IMR-90 (cell line): ENCODE data around the gene PDCL3. TPM values are rescaled to one million over a fixed set of nuclear protein-coding genes. Genes with fewer than 3 reads are reported as not detected.

Experiments
- ATAC-seq: fragments of 200-7000 bp; cut with Tn5 transposase; 2 replicates; pipeline ENCODE4 v1.9.1; 2020; ENCODE audit warnings: low read depth, mild to moderate bottlenecking, moderate library complexity
- BruUV-seq: library from RNA; stranded (reverse); fragments of 400-500 nt; replicated peaks from 2 replicates; lab custom pipeline; 2021; lab: Mats Ljungman, UMichigan
- CTCF ChIA-PET: fragments of 300-600 bp; formaldehyde crosslinking; extraction: SDS; loops from one replicate; lab custom pipeline; 2021; ENCODE audit warnings: antibody characterized with exemption; lab: Yijun Ruan, JAX
- POLR2A ChIA-PET: fragments of 300-600 bp; sonication (Branson Sonifier 250); formaldehyde crosslinking; loops from one replicate; lab custom pipeline; 2022; ENCODE audit warnings: antibody characterized with exemption; ENCODE audit not compliant: unreplicated experiment; lab: Charles Lee
- DNase-seq: peaks from one replicate; pipeline ENCODE4 v3.0.0; 2013
- H2AFZ ChIP-seq: replicated peaks from 2 replicates; pipeline ENCODE3; 2013; ENCODE audit warnings: low read length, mild to moderate bottlenecking; ENCODE audit not compliant: poor library complexity
- H2AK5ac ChIP-seq: 2 replicates; pipeline ENCODE4 v1.6.1; 2013; ENCODE audit warnings: low read depth, low read length, inconsistent platforms
- H2AK9ac ChIP-seq: replicated peaks from 2 replicates; pipeline ENCODE3; 2013; ENCODE audit warnings: mild to moderate bottlenecking, low read depth, low read length, moderate library complexity; ENCODE audit not compliant: poor library complexity
- H2BK120ac ChIP-seq: 2 replicates; pipeline ENCODE4 v1.6.1; 2013; ENCODE audit warnings: low read depth, low read length, inconsistent platforms
- H2BK15ac ChIP-seq: 3 replicates; pipeline ENCODE4 v1.6.1; 2013; ENCODE audit warnings: low read depth, low read length, inconsistent platforms
- H2BK20ac ChIP-seq: 2 replicates; pipeline ENCODE4 v1.6.1; 2013; ENCODE audit warnings: low read depth, mild to moderate bottlenecking, inconsistent platforms, low read length, moderate library complexity
- H2BK5ac ChIP-seq: 2 replicates; pipeline ENCODE4 v1.6.1; 2013; ENCODE audit warnings: mild to moderate bottlenecking, low read depth, low read length, inconsistent platforms; ENCODE audit not compliant: poor library complexity, severe bottlenecking
- H3K14ac ChIP-seq: replicated peaks from 2 replicates; pipeline ENCODE4 v1.6.1; 2013; ENCODE audit warnings: low read depth, low read length, inconsistent platforms
- H3K18ac ChIP-seq: 2 replicates; pipeline ENCODE4 v1.6.1; 2013; ENCODE audit warnings: low read depth, low read length, control low read depth
- H3K23ac ChIP-seq: 2 replicates; pipeline ENCODE4 v1.6.1; 2013; ENCODE audit warnings: low read depth, low read length, inconsistent platforms
- H3K27ac ChIP-seq: 2 replicates; pipeline ENCODE4 v1.5.1; 2013; ENCODE audit warnings: mild to moderate bottlenecking, control low read depth, low read length; ENCODE audit not compliant: insufficient read depth
- H3K27me3 ChIP-seq: 2 replicates; pipeline ENCODE4 v1.6.1; 2013; ENCODE audit warnings: low read length; ENCODE audit not compliant: control insufficient read depth, insufficient read depth
- H3K36me3 ChIP-seq: 2 replicates; pipeline ENCODE4 v1.6.1; 2013; ENCODE audit warnings: low read length, mixed read lengths; ENCODE audit not compliant: control insufficient read depth, insufficient read depth
- H3K4ac ChIP-seq: 2 replicates; pipeline ENCODE4 v1.6.1; 2013; ENCODE audit warnings: low read depth, low read length, inconsistent platforms
- H3K4me1 ChIP-seq: 2 replicates; pipeline ENCODE4 v1.6.1; 2013; ENCODE audit warnings: low read length, mixed read lengths; ENCODE audit not compliant: control insufficient read depth, insufficient read depth
- H3K4me2 ChIP-seq: 2 replicates; pipeline ENCODE4 v1.6.1; 2013; ENCODE audit warnings: low read depth, mild to moderate bottlenecking, control low read depth, low read length, moderate library complexity
- H3K4me3 ChIP-seq: 2 replicates; pipeline ENCODE4 v1.5.1; 2013; ENCODE audit warnings: low read depth, mild to moderate bottlenecking, control low read depth, low read length, moderate library complexity; ENCODE audit not compliant: insufficient read depth
- H3K56ac ChIP-seq: 2 replicates; pipeline ENCODE4 v1.6.1; 2013; ENCODE audit warnings: low read length, inconsistent platforms; ENCODE audit not compliant: insufficient read depth; ENCODE audit errors: extremely low read depth
- H3K79me1 ChIP-seq, 2 experiments: 2 replicates each; pipeline ENCODE4 v1.6.1; 2013; ENCODE audit warnings: low read length in 2 of 2, inconsistent platforms in 1 of 2, low read depth in 1 of 2
- H3K9ac ChIP-seq: 2 replicates; pipeline ENCODE4 v1.6.1; 2013; ENCODE audit warnings: low read depth, low read length, control low read depth
- H3K9me1 ChIP-seq: 2 replicates; pipeline ENCODE4 v1.6.1; 2013; ENCODE audit warnings: low read length, inconsistent platforms; ENCODE audit not compliant: insufficient read depth
- H3K9me3 ChIP-seq: 2 replicates; pipeline ENCODE4 v1.6.1; 2013; ENCODE audit warnings: low read length; ENCODE audit not compliant: control insufficient read depth, insufficient read depth
- H4K20me1 ChIP-seq: 2 replicates; pipeline ENCODE4 v1.6.1; 2013; ENCODE audit warnings: low read length, inconsistent platforms; ENCODE audit not compliant: insufficient read depth
- H4K5ac ChIP-seq: 2 replicates; pipeline ENCODE4 v1.6.1; 2013; ENCODE audit warnings: mild to moderate bottlenecking, low read depth, low read length, control low read depth
- H4K8ac ChIP-seq, 2 experiments: 2 replicates each; pipeline ENCODE4 v1.6.1; 2013; ENCODE audit warnings: low read depth in 2 of 2, low read length in 2 of 2, control low read depth in 1 of 2, inconsistent platforms in 1 of 2
- H4K91ac ChIP-seq: 2 replicates; pipeline ENCODE4 v1.6.1; 2013; ENCODE audit warnings: low read depth, low read length, inconsistent platforms; ENCODE audit not compliant: insufficient read depth
- BHLHE40 ChIP-seq: fragments of 150-350 bp; IDR thresholded peaks from 2 replicates; pipeline ENCODE4 v1.6.1; 2016; ENCODE audit warnings: mild to moderate bottlenecking, low read depth, low read length
- RCOR1 ChIP-seq: IDR thresholded peaks from 2 replicates; pipeline ENCODE4 v1.6.1; 2012; ENCODE audit warnings: mild to moderate bottlenecking, low read length, improper control_type of control experiment; ENCODE audit not compliant: insufficient replicate concordance
- WGBS, 2 experiments: methylation state at CpG; one replicate each; pipeline versions ENCODE4 v1.1.5 to v1.1.7; 2013; ENCODE audit warnings: missing lambda C conversion rate in 2 of 2; ENCODE audit not compliant: insufficient read length in 1 of 2; ENCODE audit errors: extremely low coverage in 2 of 2; 5-methylcytosine and 5-hydroxymethylcytosine counted together
- dilution Hi-C: fragments of 300-500 bp; cut with HindIII; formaldehyde crosslinking; loops from one replicate; pipeline ENCODE4 v1.14.3; 2018; ENCODE audit warnings: low sequenced_read_pairs; ENCODE audit not compliant: unreplicated experiment
- in situ Hi-C: fragments of 300-500 bp; cut with MboI; formaldehyde crosslinking; loops from 3 replicates; pipeline ENCODE4 v1.14.3; 2019; ENCODE audit warnings: low sequenced_read_pairs, inconsistent platforms, mixed read lengths
- intact Hi-C: fragments of 100-400 bp; cut with micrococcal nuclease; formaldehyde crosslinking; loops from 2 replicates; pipeline ENCODE4 v1.10.0; 2022
- polyA plus RNA-seq, 3 experiments: library from polyadenylated mRNA; depleted of rRNA; stranded (reverse); fragments of >200 nt; gene quantifications; 2 replicates each; pipeline ENCODE4 v1.2.3, GENCODE V29; 2012; ENCODE audit warnings: low replicate concordance in 1 of 3
- total RNA-seq: library from RNA; depleted of rRNA; stranded (reverse); fragments of >200 nt; gene quantifications from 2 replicates; pipeline ENCODE4 v1.2.3, GENCODE V29; 2012
- TF ChIP-seq, protein P1 (sequence below): fragments of 150-350 bp; IDR thresholded peaks from 2 replicates; pipeline ENCODE4 v1.6.1; 2016; ENCODE audit warnings: low read depth, mild to moderate bottlenecking, low read length, moderate library complexity, borderline replicate concordance
- TF ChIP-seq, protein P2 (sequence below): conservative IDR thresholded peaks from 2 replicates; pipeline ENCODE4 v1.5.1; 2012; ENCODE audit warnings: mild to moderate bottlenecking, low read depth, low read length, improper control_type of control experiment

The PDCL3 gene
- total and polyA plus RNA-seq, 2 of the 4 experiments (the other 2 are of a cell fraction) = 9.5 to 26.4 TPM

DNA sequence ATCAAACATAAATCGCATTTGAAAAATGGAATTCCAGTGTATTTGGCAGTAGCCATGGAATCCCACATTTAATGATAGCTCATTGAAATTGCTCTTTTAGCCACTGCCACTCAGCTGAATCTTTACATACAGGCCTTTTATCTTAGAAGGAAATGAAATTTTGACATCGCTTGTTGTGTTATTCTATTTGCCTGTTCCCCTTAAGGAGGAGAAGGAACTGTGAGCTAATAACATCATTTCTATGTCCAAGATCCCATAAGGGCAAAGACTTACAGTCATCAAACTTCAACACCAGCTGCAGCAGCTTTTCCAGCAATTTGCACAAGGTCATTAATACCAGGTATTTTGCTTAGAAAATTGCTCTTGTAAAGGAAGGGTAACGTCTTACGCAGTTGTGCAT, 6.0 kb upstream of the PDCL3 start:
- ATAC-seq (no peak), DNase-seq (no peak)
- peaks cover 1% of the 10 kb centered on the region; the same call in 1 of the 2 replicates for H3K9me1 ChIP-seq
- no peak overlapping the region for H3K4me2 ChIP-seq
- H2AK5ac ChIP-seq = no peak overlapping the region
- H4K8ac ChIP-seq = no peak overlapping the region
- no peak overlapping the region for H3K56ac ChIP-seq
- no peaks in the 10 kb centered on the region for H4K20me1 ChIP-seq
- no peak overlapping the region for H3K14ac ChIP-seq
- no peak overlapping the region for H2BK120ac ChIP-seq
- no peak overlapping the region for H2AFZ ChIP-seq
- ChIA-PET POLR2A (no interaction called here), CTCF (no interaction called here)
- intact Hi-C loops (no loop called here), dilution Hi-C loops (no loop called here), in situ Hi-C loops (no loop called here)
- BruUV-seq = no TSS peak
- no peak overlapping the region for H2BK20ac ChIP-seq
- no peak overlapping the region for H3K18ac ChIP-seq
- peaks cover 3% of the 10 kb centered on the region for H3K27me3 ChIP-seq
- no peaks in the 10 kb centered on the region for H3K79me1 ChIP-seq
- H4K91ac ChIP-seq = no peak overlapping the region
- no peak overlapping the region for H3K9ac ChIP-seq
- no peaks in the 10 kb centered on the region for H3K36me3 ChIP-seq
- no peaks in the 10 kb centered on the region for H3K9me3 ChIP-seq
- no peak overlapping the region for H3K27ac ChIP-seq
- H2AK9ac ChIP-seq = no peak overlapping the region
- no peak overlapping the region for H2BK5ac ChIP-seq
- no peak overlapping the region for H4K5ac ChIP-seq
- H3K23ac ChIP-seq = no peak overlapping the region
- no peak overlapping the region for H3K4ac ChIP-seq
- no peak overlapping the region for H2BK15ac ChIP-seq
- no peak overlapping the region for H3K4me3 ChIP-seq
- WGBS, 2 experiments = no CpG with 5 or more reads among the region's 4 CpGs
- TF ChIP-seq, protein P1, sequence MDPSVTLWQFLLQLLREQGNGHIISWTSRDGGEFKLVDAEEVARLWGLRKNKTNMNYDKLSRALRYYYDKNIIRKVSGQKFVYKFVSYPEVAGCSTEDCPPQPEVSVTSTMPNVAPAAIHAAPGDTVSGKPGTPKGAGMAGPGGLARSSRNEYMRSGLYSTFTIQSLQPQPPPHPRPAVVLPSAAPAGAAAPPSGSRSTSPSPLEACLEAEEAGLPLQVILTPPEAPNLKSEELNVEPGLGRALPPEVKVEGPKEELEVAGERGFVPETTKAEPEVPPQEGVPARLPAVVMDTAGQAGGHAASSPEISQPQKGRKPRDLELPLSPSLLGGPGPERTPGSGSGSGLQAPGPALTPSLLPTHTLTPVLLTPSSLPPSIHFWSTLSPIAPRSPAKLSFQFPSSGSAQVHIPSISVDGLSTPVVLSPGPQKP = no peak
- TF ChIP-seq RCOR1 = no peak
- no peak for TF ChIP-seq BHLHE40
- TF ChIP-seq, protein P2, sequence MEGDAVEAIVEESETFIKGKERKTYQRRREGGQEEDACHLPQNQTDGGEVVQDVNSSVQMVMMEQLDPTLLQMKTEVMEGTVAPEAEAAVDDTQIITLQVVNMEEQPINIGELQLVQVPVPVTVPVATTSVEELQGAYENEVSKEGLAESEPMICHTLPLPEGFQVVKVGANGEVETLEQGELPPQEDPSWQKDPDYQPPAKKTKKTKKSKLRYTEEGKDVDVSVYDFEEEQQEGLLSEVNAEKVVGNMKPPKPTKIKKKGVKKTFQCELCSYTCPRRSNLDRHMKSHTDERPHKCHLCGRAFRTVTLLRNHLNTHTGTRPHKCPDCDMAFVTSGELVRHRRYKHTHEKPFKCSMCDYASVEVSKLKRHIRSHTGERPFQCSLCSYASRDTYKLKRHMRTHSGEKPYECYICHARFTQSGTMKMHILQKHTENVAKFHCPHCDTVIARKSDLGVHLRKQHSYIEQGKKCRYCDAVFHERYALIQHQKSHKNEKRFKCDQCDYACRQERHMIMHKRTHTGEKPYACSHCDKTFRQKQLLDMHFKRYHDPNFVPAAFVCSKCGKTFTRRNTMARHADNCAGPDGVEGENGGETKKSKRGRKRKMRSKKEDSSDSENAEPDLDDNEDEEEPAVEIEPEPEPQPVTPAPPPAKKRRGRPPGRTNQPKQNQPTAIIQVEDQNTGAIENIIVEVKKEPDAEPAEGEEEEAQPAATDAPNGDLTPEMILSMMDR = no peak
- no peaks in the 10 kb centered on the region; the same call in 1 of the 2 replicates for H3K4me1 ChIP-seq
